Left ventricle myocardium superior (tissue), 1 donor: Measurements from ENCODE around the gene ZBED2. TPM values are rescaled to one million over a fixed set of nuclear protein-coding genes. Genes with fewer than 3 reads are reported as not detected.
"Not testable (repeated sequence)": the region's sequence is repeated elsewhere in the genome, so short reads cannot be mapped to it uniquely, and the experiment has no call there.

Source experiments
- ATAC-seq: fragments of 200-7000 bp; cut with Tn5 transposase; one replicate; pipeline ENCODE4 v1.9.1; 2020; ENCODE audit warnings: mild to moderate bottlenecking, moderate library complexity
- DNase-seq: peaks from one replicate; pipeline ENCODE4 v3.0.0-alpha.2; 2020
- intact Hi-C: fragments of 100-400 bp; cut with micrococcal nuclease; formaldehyde crosslinking; loops from one replicate; pipeline ENCODE4 v1.11.0; 2022
- total RNA-seq: library from RNA; stranded (reverse); fragmentation: NEBNext Ultra II Directional; extraction: Animal tissue kit (Norgen Biotek cat#: 25700); gene quantifications from one replicate; pipeline ENCODE4 v1.2.1, GENCODE V29; 2021
- donor health status: DM: no; HTN: yes; CAD: no; lungs with severe emphysema.

The ZBED2 gene
- total RNA-seq, 1 donor from 2014 or later, result not detected

- no peak for ATAC-seq
- no peak for DNase-seq
- intact Hi-C loops, result no loop called here
These were observed 15.7 kb downstream of the ZBED2 start for GRCh38 chr3:111579495-111579894.

GRCh38 chr3:111578867-111579266 lies 16.3 kb downstream of the ZBED2 start:
- no peak for DNase-seq
- intact Hi-C loops, result no loop called here
- ATAC-seq, result no peak

GRCh38 chr3:111577798-111578685 lies 17.1 kb downstream of the ZBED2 start:
- intact Hi-C loops, result no loop called here
- peak; percentile 67 for ATAC-seq
- DNase-seq, result no peak

DNA sequence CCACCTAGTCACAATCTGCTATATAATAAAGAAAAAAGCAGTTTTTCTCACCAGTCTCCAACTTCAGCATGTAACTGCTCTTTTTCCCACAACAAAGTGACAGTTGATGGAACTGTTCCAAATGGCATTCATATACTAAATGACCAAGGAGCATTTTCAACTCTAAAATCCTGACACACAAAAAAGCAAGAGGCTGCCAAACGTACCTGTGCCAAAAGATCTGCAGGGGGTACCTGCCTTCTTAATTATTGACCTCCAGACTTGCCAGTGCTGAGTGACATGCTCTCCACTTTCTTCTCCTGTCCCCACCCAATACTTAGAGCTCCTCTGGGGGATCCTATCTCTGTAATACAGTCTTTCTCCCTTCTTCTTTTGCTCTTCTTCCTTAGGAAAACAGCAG lies 18.0 kb downstream of the ZBED2 start:
- intact Hi-C loops, result no loop called here
- DNase-seq (no peak), ATAC-seq (no peak)

DNA sequence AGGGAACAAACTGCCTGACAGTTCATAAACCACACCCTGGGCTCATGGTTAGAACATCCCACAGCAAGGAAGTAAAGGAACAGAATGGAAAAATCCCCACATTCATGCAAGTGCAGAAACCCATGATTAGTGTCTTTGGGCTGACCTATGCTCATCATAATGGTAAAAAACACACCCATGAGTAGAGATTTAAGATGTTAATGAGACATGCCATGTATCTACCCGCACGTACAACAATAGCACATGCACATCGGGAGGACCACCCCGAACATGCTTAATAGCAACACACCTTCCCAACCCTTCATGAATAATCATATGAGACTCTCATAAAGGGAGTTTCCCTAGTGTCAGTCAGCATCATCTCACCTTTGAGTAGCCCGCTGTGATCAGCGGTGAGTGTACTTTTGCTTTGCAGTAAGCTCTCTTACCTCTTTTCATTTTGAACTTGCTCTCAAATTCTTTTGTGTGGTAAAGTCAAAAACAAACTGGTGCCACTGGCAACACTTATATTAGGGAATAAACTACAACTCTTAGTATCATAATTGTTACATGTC lies 23.2 kb downstream of the ZBED2 start:
- DNase-seq (no peak), ATAC-seq (no peak)
- intact Hi-C loops, result no loop called here

GRCh38 chr3:111571282-111571681 lies 23.9 kb downstream of the ZBED2 start:
- ATAC-seq (no peak), DNase-seq (no peak)

DNA sequence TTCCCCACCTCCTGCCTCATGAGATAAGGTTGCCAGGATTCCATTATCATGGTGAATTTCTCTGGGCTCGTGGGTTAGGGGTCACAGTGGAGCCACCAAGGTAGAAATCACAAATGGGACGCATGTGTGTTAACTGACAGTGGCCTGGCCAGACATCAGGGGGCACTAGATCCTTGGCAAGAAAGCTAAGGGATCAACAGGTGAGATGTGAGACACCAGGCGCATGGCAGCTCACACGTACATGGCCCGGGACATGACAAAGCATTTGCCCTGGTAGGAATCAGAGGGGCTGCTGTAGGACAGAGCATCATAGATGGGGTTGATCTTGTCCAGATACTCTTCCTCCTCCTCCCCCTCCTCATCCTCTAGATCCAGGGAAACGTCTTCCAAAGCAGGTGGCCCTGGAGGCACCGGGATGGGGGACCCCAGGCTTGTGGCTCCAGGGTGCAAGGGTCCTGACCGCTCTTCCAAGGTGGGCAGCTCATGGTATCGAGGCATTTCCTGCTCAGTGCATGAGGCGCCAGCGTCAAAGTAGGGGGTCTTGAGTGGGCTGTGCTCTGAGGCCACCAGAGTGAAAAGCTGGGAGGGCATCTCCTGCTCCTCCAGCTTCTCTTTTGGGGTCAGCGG lies 24.6 kb downstream of the ZBED2 start:
- DNase-seq, result no peak
- intact Hi-C loops, result no loop called here
- no peak for ATAC-seq

More at GRCh38 chr3:111571282-111571681, 23.9 kb downstream of the ZBED2 start:
- intact Hi-C loops, result no loop called here

DNA sequence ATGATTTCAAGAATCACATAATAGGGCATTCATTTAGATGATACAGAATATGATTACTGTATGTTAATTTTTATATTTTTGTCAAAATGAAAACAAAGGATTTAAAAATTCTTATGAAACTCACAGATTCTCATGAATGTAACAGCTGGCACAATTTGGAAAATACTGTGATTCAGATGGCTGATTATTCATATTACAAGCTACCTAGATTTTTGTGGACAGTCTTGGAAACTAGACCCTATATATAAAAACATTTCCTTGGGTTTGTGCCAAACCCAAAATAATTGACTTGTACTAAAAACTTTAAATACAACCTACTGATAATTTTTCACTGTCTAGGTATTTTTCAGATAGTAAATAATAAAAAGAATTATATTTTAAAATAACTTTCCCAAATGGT lies 26.2 kb downstream of the ZBED2 start:
- intact Hi-C loops, result no loop called here
- DNase-seq, result no peak
- ATAC-seq, result no peak

DNA sequence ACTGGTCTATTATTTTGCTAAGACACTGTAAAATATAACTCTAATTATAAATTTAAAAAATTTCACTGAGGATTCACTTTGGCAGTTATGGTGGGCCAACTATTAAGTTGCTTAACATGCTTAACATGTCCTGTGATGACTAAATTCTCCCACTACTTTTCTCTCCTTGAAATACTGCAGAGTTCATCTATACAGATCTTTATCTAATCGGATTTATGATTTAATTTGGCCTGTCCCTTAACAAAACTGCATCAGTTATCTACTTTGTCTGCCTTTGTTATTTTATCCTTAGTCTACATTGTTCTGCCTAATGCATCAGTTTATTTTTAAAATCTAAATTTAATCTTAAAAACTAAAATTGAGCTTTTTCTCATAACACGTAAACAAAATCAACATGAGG lies 26.8 kb downstream of the ZBED2 start:
- intact Hi-C loops, result no loop called here
- no peak for DNase-seq
- no peak for ATAC-seq

DNA sequence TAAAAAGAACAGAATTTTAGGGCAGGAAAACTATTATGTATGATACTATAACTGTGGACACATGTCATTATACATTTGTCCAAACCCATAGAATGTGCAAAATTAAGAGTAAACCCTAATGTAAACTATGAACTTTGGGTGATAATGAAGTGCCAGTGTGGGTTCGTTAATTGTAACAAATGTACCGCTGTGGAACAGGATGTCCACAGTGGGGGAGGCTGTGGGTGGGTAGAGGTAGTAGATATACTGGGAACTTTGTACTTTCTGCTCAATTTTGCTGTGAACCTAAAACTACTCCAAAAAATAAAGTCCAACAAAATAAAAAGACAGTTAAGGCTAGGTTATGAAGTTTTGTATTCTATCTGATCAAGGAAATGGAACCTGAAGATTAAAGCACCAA lies 28.3 kb downstream of the ZBED2 start:
- no peak for ATAC-seq
- DNase-seq, result no peak
- intact Hi-C loops, result no loop called here

DNA sequence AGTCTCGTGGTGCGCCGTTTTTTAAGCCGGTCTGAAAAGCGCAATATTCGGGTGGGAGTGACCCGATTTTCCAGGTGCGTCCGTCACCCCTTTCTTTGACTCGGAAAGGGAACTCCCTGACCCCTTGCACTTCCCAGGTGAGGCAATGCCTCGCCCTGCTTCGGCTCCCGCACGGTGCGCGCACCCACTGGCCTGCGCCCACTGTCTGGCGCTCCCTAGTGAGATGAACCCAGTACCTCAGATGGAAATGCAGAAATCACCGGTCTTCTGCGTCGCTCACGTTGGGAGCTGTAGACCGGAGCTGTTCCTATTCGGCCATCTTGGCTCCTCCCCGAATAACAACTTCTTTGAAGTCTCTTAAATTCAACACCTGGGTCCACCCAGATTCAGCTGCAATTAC lies 33.2 kb downstream of the ZBED2 start:
- DNase-seq, intact Hi-C loops, ATAC-seq: not testable (repeated sequence)

DNA sequence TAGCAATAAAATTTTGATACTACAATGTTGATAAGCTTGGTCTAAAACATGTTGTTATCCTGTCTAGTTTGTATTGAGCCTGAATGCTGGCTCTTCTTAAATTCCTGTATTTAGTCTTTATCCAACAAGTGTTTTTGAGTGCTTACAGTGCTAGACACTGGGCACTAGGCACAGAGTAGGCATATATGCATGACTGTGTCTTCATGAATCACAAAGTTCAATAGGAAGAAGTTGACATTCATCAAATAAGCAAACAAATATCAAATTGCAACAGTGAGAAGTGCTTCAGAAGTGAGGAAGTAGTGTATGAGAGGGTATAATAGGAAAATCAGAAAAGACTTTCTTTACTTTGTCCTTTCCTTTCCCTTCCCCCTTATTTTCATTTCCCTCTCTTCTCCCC lies 46.4 kb downstream of the ZBED2 start:
- DNase-seq (no peak), ATAC-seq (no peak)

GRCh38 chr3:111548092-111548491 lies 47.1 kb downstream of the ZBED2 start:
- ATAC-seq, result no peak
- DNase-seq, result no peak
- intact Hi-C loops, result no loop called here

More for the DNA sequence above, 46.4 kb downstream of the ZBED2 start:
- intact Hi-C loops, result no loop called here

DNA sequence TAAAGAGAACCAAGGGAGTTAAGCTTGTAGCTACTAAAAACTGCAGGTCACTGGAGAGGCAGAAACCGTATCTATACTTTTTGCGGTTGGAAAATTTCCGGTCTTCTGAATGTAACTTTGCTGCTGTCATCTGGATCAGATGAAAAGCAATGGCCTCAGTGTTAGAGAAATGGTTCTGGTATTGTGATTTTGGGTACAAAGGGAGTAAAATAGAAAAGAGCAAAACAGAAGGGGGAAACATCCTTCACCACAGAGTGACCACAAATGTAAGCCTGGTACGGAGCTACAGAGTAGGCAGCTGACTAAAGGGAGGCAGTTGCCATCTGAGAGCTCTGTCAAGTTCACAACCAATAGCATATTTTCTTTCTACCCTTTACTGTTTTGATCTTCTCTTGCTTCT lies 47.5 kb downstream of the ZBED2 start:
- intact Hi-C loops, result no loop called here
- no peak for ATAC-seq
- DNase-seq, result no peak

DNA sequence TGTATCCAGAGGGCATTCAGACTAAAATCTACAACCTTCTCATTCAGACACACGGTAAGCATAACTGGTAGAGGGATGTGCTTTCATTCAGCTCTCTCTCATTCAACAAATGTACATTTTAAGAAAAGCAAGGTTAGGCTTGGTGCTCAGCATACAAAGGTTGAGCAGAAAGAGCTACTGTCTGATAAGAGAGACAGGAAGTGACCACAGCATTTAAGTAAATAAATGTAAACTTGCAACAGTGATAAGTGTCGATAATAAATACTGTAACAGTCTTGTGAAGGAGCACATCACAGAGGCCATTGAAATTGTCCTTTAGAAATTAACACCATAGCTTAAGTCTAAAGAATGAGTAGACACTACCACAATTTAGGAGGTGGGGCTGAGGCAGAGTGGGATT lies 49.8 kb downstream of the ZBED2 start:
- intact Hi-C loops, result no loop called here
- no peak for ATAC-seq

More for the DNA sequence above, 49.8 kb downstream of the ZBED2 start:
- DNase-seq, result no peak

Other genes with a start within 250 kb of the ZBED2 start
- 0.32 TPM for gene CD96, start 53.1 kb downstream of the ZBED2 start, total RNA-seq
- 9.3 TPM for gene PLCXD2, start 79.3 kb upstream of the ZBED2 start, total RNA-seq